ENCODE measurements around the gene HOXA4.

The HOXA4 gene

GRCh38 chr7:27130540-27131389 lies at the start of gene HOXA4:
Gene HOXA4 (minus strand): TSS chr7:27130757. CDS start chr7:27130733, 24 bp downstream.
- DNase-seq, result peak; percentile 92

- DNase-seq, result peak; percentile 78
Measured at GRCh38 chr7:27179503-27180430, 49.2 kb upstream of the HOXA4 start.

- no peak for DNase-seq
Measured at GRCh38 chr7:27179030-27179429, 48.5 kb upstream of the HOXA4 start.

GRCh38 chr7:27178366-27178765 lies 47.8 kb upstream of the HOXA4 start:
- no peak for DNase-seq

GRCh38 chr7:27177795-27178320 lies 47.3 kb upstream of the HOXA4 start:
- DNase-seq, result no peak

- DNase-seq, result no peak
Measured at GRCh38 chr7:27176962-27177794, 46.6 kb upstream of the HOXA4 start.

GRCh38 chr7:27176524-27176845 lies 45.9 kb upstream of the HOXA4 start:
- DNase-seq, result no peak

- no peak for DNase-seq
Measured at GRCh38 chr7:27175626-27176523, 45.3 kb upstream of the HOXA4 start.

- DNase-seq, result no peak
Measured at GRCh38 chr7:27174874-27175625, 44.5 kb upstream of the HOXA4 start.

- peak; percentile 76 for DNase-seq
Measured at GRCh38 chr7:27173956-27174873, 43.7 kb upstream of the HOXA4 start, which contains the start of gene HOXA10. Gene HOXA10 (minus strand): TSS chr7:27174320. CDS start chr7:27174306, 14 bp downstream.

- no peak for DNase-seq
Measured at GRCh38 chr7:27173511-27173955, 43.0 kb upstream of the HOXA4 start.

GRCh38 chr7:27172823-27173510 lies 42.4 kb upstream of the HOXA4 start:
- peak; percentile 50 for DNase-seq

- no peak for DNase-seq
Measured at GRCh38 chr7:27172315-27172774, 41.8 kb upstream of the HOXA4 start.

GRCh38 chr7:27171637-27172314 lies 41.2 kb upstream of the HOXA4 start:
- peak; percentile 56 for DNase-seq

GRCh38 chr7:27171325-27171636 lies 40.7 kb upstream of the HOXA4 start:
- no peak for DNase-seq

GRCh38 chr7:27170426-27171324 lies 40.1 kb upstream of the HOXA4 start:
- DNase-seq, result no peak
